Left colon (tissue), 2 donors: ENCODE data around the gene C21orf91. TPM values are rescaled to one million over a fixed set of nuclear protein-coding genes. Genes with fewer than 3 reads are reported as not detected.

ENCODE experiments used
- ATAC-seq: fragments of 200-7000 bp; cut with Tn5 transposase; one replicate; pipeline ENCODE4 v1.9.1; 2020; ENCODE audit warnings: mild to moderate bottlenecking, moderate library complexity
- DNase-seq, 2 donors: peaks; one replicate each; pipeline ENCODE4 v3.0.0-alpha.2; 2020
- intact Hi-C, 2 donors: fragments of 100-400 bp; cut with DNase I in 1 of 2; cut with micrococcal nuclease in 1 of 2; formaldehyde crosslinking; loops; one replicate each; pipeline versions ENCODE4 v1.11.2 to v1.14.0; 2022; cut with DNase I, micrococcal nuclease
- long read RNA-seq: library from polyadenylated mRNA; unstranded; transcript quantifications from one replicate; pipeline ENCODE4 v2.0.0, GENCODE V29; 2021
- total RNA-seq, 2 donors: library from RNA; stranded (reverse); fragmentation: NEBNext Ultra II Directional; extraction: Animal tissue kit (Norgen Biotek cat#: 25700); gene quantifications; one replicate each; pipeline ENCODE4 v1.2.1, GENCODE V29; 2021
- donor health status: DM: no; HTN: no; CAD: no.
- donor health status: DM: yes; HTN: yes; CAD: no.

C21orf91 gene
- 1 to 10 TPM; 4.6 to 9.1 TPM for total RNA-seq
- long read RNA-seq, full-length matches to known transcripts: 1 of 1 reads
- long read RNA-seq, partial matches to known transcripts: 0 of 1 reads
- long read RNA-seq, other reads (novel, unspliced or antisense): 0 of 1 reads

DNA sequence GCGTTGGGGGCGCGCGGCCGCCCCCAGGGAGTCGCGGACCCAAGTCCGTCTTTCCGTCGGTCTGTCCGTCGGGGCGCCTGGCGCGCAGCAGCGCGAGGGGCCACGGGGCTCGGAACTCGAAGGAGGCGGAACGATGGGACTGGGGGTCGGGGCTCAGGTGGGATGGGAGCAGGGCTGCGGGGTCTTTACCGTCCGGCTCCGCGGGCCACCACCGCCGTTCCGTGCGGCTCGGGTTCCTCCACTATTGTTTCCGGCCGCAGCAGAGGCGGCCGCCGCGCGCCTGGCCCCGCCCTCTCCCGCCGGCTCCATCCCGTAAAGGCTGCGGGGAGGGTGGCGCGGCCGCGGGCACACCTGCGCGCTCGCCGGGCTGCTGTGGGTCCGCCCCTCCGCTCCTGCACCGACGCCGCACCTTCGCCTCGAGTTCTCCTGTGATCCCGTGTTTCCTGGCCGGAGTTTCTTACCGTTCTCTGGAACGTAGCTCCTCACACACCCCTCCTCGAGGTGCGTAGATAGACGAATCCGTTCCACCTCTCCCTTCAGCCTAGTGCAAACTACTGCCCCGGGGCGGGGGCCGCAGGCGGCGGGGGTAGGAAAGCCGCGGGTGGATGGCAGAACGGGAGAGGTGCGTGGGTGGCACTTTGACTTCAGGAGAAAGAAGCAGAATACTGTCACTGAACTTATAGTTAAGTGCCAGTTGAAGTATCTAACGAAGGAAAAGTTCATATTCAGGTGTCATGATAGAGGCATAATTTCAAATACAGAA lies at the start of gene C21orf91:
Gene C21orf91 (minus strand): TSS at position 243 of the 763 bp plus-strand sequence. CDS start 1,038 bp downstream, outside the sequence.
- intact Hi-C loops: no loop called here
- peak; percentile 94 for ATAC-seq
- DNase-seq: peak; percentile 91 to 93

DNA sequence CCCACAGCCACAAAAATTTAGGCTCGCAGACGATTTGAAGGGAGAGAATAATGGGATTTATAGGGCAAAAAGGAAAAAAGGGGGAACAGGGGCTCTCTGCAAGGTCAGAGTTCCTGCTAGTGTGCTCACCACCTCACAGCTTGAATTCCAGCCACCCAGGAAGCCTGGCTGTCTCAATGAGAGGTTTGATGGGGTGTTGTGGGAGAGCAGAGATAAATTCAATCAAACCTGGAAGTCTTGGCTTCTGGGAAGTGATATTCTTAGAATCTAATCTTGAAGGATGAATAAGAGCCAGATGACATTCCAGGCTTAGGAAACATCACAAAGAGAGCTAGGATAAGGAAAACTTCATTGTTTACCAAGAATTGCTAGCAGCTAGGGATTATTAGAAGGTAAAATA lies 47.4 kb upstream of the C21orf91 start:
- ATAC-seq: no peak
- DNase-seq: no peak
- intact Hi-C loops: no loop called here

DNA sequence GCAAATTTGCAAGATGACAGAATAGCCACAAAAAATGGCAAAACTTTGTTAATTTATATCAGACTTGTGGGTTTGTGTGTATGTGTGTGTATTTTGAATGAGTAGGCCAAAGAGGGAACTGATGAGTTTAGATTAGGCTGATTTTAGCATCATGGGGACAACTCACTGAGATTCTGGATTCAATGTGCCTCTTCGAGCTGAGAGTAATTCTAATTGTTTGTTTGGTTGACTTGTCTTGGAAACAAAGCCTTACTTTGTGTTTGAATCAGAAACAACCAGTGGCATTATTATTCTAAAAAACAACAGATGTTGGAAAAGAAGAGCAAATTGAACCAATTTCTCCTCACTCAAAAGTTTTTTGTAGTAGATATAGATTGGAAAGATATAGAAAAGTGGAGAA lies 40.5 kb upstream of the C21orf91 start:
- DNase-seq (no peak), ATAC-seq (no peak)
- intact Hi-C loops: no loop called here

DNA sequence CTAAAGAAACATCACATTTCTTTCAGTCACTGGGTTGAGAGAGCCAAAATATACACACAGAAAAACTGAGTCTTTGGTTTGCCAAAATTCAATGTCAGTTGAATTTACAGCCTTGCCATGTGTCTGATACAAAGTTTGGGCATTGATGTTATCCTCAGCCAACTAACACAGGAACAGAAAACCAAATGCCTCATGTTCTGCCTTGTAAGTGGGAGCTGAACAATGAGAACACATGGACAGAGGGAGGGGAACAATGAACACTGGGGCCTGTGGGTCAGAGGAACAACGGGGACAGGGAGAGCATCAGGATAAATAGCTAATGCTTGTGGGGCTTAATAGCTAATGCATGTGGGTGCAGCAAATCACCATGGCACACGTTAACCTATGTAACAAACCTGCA lies 39.6 kb upstream of the C21orf91 start:
- DNase-seq (no peak), ATAC-seq (no peak)
- intact Hi-C loops: no loop called here

DNA sequence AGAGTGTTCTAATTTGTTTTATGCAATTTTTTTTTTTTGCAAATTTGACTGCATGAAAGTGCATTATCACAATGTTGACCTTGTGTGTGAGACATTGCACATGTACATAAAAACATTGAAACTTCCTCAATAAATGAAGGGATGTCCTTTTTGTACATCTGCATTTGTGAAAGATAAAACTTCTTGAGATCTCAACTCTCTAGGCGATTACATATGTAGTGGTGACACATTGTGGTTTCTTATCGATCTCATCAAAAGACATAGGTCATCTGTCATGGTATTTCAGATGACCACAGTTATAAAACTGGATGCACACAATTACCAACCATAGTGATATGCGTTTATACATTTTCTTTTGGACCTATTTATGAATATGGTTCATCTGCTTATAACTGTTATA lies 35.6 kb upstream of the C21orf91 start:
- DNase-seq (no peak), ATAC-seq (no peak)
- intact Hi-C loops: no loop called here

DNA sequence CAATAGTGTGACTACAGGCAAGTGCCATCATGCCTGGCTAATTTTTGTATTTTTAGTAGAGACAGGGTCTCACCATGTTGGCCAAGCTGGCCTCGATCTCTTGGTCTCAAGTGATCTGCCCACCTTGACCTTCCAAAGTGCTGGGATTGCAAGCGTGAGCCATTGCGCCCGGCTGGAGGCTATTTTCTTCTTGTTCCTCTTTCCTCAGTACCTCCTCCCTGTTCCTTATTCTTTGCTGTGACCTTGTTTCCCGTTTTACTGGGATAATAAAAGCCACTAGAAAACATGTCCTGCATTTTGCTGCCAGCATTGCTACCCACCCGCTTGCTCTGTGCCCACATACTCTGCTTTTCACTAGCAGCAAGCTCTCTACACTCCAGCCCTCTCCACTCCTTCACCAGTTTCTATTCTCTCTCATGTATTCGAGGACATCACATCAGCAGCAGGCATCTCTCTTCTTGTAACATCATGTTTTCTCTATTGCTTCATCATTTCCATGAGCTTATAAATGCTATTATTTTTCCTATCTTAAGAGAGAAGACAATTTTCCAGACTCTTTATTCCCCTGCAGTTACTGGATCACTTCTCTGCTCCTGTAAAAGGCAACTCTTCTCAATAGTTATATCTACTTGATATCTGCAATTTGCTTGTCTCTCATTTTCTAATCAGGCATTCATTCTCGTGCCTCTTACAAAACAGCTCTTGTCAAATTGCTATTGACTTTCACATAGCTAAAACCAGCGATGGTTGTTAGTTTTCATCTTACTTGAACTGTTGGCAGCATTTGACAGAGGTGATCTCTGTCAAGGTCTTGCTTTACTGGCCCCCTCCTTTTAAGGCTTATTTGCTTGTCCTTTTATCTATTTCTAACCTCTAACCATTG lies 34.5 kb upstream of the C21orf91 start:
- intact Hi-C loops: no loop called here
- ATAC-seq: no peak
- DNase-seq: no peak

DNA sequence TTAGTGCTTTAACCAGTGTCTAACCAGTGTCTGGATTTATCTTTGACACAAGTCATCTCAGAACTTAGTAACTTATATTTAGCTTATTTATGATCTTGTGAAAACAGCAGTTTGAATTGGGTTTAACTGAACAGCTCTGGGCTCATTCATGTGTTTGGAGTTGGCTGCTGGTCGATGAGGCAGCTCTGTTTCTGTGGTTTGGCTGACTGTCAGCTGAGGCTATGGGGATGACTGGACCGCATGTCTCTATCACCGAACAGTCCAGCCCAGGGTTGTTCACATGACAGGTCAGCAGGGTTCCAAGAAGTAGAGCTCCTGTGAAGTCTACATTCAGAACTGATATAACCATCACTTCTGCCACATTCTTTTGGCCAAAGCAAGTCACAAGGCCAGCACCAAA lies 29.1 kb upstream of the C21orf91 start:
- peak; percentile 11 to 41 for DNase-seq
- no peak for ATAC-seq
- intact Hi-C loops: no loop called here

DNA sequence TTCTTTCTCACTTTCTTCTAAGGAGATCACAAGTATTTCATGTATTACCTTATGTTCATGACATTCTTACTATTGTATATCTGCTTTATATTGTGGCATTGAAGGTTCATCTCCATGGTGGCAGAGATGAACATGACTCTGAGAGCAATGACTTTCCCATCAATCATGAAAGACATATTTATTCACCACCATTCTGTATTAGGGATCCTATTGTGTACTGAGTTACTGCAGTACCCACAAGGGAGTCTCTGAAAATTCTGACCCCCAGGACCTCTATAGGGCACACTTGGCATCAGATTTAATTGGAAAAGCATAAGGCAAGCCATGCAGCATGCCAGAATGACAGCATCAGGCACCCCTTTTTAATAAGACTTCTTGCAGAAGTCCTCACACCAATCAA lies 21.9 kb upstream of the C21orf91 start:
- intact Hi-C loops: no loop called here
- DNase-seq (no peak), ATAC-seq (no peak)

DNA sequence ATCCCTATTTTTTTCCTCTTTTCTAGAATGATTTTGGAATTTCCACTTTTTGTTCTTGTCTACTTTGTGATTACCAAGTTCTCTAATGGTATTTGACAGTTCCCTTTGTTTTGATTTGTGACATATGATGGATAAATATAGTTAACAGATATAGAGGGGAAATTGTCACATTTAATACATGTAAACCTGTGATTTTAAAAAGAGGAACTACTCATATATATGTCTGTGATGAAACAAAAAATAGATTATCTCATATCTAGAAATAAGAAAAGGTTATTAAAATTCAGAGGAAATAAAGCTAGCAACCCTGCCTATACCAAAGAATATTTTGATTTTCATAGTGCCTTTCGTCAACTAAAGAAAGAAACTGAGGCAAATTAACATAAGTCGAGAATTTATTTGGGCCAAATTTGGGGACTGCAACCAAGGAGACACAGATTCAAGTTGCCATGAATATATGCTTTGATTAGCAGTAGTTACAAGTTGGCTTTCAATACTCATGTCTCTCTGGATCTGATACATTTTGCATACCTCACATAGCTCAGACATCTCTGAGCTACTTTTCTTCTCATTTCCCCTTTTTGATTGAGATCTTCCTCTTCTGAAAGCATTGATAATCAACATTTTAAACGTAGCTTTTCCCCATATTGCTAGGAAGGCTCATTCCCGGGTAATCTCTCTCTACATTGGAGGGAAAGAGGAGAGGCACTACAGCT lies 15.6 kb upstream of the C21orf91 start:
- ATAC-seq: no peak

DNA sequence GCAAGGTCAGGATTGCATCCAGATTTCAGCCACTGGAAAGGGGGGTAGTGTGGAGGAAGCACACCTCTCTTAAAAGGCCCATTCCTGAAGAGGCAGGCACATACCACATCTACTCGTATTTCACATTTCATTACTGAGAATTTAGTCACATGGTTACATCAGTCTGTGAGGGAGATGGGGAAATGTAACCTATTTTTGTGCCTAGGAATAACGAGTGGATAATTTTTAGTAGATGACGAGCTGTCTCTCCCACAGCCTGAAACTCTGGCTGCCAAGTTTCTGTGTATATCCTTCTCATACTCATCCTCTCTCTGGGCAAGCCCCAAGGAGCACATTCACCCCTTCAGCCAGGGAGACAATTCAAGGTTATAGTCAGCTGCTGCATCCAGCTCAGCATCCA lies 10.3 kb upstream of the C21orf91 start:
- no peak for DNase-seq
- ATAC-seq: no peak
- intact Hi-C loops: loop anchor here in 1 of 2 donors (10.0 kb wide), 1 partner anchor 205 kb away; no protein-coding TSS in a partner anchor

More for the DNA sequence above, 15.6 kb upstream of the C21orf91 start:
- no peak for DNase-seq
- intact Hi-C loops: no loop called here

DNA sequence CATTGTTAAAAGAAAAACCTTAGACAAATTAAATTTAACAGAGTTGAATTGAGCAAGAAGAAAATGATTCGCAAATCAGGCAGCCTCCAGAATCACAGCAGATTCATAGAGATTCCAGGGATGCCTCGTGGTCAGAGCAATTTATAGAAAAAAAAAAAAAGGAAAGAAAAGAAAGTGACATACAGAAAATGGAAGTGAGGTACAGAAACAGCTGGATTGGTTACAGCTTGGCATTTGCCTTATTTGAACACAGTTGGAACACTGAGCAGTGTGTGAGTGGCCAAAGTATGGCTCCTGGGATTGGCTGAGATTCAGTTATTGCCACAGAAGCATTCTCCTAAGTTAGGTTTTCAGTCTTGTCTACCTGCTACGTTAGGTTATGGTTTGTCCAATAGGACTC lies 9.1 kb upstream of the C21orf91 start:
- DNase-seq (no peak), ATAC-seq (no peak)
- intact Hi-C loops: loop anchor here in 1 of 2 donors (10.0 kb wide), 1 partner anchor 203 kb away; no protein-coding TSS in a partner anchor

DNA sequence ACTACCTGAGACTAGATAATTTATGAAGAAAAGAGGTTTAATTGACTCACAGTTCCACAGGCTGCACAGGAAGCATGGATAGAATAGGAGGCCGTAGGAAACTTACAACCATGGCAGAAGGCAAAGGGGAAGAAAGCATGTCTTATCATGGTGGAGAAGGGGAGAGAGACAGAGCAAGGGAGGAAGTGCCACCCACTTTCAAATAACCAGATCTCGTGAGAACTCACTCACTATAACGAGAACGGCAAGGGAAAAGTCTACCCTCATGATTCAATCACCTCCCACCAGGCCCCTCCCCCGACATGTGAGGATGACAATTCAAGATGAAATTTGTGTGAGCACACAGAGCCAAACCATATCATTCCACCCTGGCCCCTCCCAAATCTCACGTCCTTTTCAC lies 4.7 kb upstream of the C21orf91 start:
- intact Hi-C loops: loop anchor here in 1 of 2 donors (10.0 kb wide), 1 partner anchor 199 kb away; no protein-coding TSS in a partner anchor
- ATAC-seq (no peak), DNase-seq (no peak)

DNA sequence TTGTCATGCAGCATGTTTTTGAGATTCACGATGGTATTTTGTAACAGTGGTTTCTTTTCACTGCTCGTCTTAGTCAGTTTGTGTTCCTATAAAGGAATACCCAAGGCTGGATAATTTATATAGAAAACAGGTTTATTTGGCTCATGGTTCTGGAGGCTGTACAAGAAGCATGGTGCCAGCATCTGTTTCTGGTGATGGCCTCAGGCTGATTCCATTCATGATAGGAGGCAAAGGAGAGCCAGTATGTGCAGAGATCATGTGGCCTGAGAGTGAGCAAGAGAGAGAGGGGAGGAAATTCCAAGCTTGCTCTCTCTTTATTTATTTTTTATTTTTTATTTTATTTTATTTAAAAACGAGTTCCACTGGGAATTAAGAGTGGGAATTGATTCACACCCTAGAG lies 2.0 kb upstream of the C21orf91 start:
- intact Hi-C loops: loop anchor here in 1 of 2 donors (10.0 kb wide), 1 partner anchor 196 kb away; no protein-coding TSS in a partner anchor
- ATAC-seq: no peak
- DNase-seq: no peak

DNA sequence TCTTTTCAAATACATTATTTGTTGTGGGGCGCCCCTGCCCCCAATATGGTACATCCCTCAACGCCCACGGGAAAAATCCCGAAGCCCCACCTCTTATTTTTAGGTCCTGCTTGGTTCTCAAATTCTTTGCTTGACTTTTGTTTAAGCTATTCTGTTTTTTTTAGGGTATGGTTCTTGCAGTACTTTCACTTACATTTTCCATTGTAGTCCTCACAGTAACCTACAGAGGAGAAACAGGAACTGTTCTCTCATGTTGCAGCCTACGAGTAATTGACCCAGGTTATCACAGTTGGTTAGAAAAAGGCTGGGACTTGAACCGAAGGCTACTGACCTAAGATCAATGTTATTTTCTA lies 697 bp upstream of the C21orf91 start:
- DNase-seq (no peak), ATAC-seq (peak; percentile 50)
- intact Hi-C loops: loop anchor here in 1 of 2 donors (10.0 kb wide), 1 partner anchor 195 kb away; no protein-coding TSS in a partner anchor

DNA sequence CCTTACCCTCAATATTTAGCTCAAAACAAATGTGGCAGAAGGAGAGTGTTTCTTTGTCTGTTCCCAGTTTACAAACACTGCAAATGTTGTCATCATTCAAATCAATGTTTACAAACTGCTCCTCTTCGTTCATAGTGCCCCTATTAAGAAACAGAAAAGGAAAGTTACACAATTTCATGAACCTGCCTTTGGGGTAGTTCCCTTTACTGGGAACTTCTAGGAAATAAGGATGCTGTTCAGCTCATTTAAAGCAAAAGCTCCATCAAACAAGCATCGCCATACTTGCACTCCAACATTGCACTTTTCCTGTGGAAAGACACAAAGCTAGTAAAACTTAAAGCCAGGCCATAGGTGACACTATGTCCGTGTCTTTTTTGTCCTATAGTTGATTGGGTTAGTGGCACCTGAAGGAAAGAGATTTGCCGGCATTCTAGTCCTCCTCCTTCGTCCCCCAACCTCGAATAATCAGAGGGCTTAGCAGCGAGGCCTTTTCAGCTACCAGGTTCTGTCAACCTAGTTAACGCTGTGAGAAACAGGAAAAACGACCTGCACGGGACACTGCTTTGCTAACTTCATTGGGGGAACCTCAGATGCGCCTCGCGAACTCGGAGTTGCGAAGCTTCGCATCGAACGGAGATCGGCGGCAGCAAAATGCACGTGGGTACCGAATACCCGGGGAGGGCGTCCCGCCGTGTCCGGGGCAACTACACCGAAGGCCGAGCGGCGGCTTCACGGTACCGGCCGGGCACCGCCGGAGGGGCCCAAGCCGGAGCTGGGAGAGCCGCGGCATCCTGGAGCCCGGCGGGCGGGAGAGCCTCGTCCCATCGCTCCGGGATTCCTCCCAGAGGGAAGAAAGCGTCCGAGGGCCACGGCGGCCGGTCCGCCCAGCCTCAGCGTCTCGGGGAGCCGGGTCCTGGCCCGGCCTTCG lies 706 bp downstream of the C21orf91 start:
- ATAC-seq (peak; percentile 49), DNase-seq (peak; percentile 30 to 67)
- intact Hi-C loops: no loop called here

DNA sequence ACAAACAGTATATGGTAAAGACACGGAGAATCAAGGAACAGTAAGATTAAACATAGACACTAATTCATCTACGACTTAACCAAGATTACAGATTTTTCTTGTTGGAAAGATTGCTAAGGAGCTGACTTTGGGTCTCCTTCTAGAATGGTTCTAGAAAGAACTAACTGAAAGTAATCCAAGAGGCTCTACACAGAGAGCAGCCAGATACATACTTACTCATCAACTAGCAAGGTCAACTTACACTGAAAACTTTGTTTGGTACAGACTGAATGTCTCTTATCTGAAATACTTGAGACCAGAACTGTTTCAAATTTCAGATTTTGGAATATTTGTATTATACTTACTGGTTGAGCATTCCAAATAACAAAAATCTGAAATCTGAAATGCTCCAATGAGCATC lies 5.8 kb downstream of the C21orf91 start:
- intact Hi-C loops: no loop called here
- no peak for ATAC-seq
- DNase-seq: no peak

DNA sequence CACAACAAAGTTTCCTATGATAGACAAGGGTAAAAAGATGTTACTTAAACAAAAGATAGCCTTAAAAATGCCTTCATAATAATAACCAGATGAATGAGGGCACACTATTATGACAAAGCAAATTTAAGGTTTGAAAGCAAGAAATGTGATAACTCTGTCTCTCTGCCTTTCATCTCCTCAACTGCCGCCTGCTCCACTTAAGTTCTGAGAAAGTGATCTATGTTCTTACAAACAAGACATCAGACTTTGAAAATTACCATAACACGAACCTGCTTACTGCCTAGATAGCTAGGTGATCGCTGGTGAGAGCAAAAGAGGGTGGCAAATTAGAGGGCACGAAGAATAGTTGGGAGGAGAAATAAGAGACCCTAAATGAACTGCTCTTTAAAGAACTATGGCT lies 13.2 kb downstream of the C21orf91 start:
- DNase-seq (no peak), ATAC-seq (no peak)
- intact Hi-C loops: no loop called here

DNA sequence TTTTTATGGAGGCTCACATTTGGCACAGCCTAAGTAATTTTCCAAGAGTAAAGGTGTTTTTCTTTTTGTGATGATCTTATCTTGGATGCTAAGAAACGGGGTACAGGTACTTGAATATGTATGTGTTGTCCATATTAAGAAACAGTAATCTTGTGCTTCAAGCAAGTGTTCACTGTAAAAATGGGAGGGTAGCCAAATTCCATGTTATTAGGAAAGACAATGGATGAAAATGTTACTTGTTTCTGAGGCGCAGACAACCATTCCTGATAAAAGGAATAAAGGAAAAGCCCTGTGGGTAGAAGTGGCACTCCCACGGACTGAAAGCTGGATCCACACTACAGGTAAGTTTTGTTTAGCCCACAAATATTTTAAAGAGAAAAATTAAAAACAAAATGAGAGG lies 15.6 kb downstream of the C21orf91 start:
- no peak for DNase-seq
- no peak for ATAC-seq
- intact Hi-C loops: no loop called here
